HG03196 (cell line): ENCODE data around the gene LIPC.

Experiments
- ATAC-seq: cut with Tn5 transposase; IDR thresholded peaks from one replicate; pipeline ENCODE4 v1.9.1; 2021; ENCODE audit not compliant: unreplicated experiment

LIPC gene

GRCh38 chr15:58431221-58432149 is at the start of gene LIPC:
LIPC (plus strand) TSS chr15:58431991; CDS start chr15:58432033, 42 bp downstream.
- no peak for ATAC-seq

GRCh38 chr15:58383876-58384275 is 47.9 kb upstream of the LIPC start:
- no peak for ATAC-seq

- no peak for ATAC-seq
Measured at GRCh38 chr15:58384667-58385066, 47.1 kb upstream of the LIPC start.

GRCh38 chr15:58386081-58386480 is 45.7 kb upstream of the LIPC start:
- no peak for ATAC-seq

DNA sequence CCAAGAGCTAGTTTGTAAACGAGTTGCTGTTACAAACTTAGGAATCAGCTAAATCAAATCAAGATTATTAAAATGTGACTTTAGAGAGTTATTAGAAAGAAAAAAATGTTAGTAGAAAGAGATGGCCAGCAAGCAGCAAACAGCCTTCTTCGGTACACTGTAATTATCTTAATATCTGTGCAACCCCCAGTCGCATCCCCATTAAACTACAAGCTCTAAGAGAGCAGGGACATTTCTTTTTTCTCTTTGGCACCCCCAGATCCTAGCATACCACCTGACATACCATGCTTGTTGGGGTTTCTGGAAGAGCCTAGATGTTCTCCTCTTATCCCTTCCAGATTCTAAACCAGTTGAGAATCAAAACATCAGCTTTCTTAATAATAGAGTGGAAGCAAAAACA is 45.1 kb upstream of the LIPC start:
- no peak for ATAC-seq

- no peak for ATAC-seq
Measured at GRCh38 chr15:58387130-58387529, 44.7 kb upstream of the LIPC start.

DNA sequence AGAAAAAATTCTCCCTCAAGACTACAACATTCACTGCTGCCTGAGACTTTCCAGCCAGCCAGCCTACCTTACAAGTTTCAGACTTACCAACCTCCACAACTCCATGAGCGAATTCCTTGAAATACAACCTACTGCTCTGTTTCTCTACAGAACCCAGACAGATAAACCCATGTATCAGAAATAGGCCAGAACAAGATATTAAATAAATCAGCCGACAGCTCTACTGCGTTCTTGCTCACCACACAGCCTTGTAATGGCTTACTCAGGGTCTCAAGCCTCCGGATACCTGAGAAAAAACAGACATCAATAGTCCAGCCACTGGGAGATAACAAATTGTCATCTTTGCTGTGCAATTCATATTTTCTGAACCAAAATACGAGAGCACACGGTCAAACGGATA is 43.6 kb upstream of the LIPC start:
- no peak for ATAC-seq

DNA sequence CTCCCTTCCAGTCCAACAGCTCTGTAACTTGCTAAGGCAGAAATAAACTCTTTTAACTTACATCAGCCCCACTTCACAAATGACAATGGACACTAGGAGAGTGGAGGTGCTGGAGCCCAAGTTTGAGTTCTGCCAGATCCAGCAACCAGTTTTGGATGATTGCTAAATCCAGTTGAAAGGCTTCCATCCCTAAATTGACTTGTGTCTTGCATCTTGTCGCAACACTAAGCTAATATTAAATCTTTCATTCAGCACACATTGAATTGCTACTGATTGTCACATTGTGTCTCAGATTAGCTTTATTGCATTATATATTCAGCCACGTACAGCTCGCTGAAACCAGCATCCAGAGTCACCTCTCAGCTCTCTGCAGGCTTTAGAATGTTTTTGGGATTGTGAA is 41.7 kb upstream of the LIPC start:
- no peak for ATAC-seq

DNA sequence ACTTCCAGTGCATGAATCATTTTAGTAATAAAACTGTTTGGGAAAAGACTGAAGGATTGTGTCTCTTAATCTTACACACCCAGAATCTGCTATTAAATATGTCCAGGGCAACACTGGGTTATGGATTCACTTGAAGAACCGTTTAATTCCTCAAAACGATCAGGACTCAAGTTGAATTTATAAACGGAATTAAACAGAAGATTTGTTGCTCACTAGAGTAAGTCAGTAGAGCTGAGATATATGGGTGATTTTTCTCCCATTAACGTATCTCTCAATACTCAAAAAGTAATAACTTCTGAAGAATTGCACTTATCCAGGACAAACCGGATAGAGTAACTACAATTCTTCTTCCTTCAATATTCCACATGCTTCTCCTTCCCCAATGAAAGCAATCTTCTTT is 41.1 kb upstream of the LIPC start:
- ATAC-seq, result no peak

DNA sequence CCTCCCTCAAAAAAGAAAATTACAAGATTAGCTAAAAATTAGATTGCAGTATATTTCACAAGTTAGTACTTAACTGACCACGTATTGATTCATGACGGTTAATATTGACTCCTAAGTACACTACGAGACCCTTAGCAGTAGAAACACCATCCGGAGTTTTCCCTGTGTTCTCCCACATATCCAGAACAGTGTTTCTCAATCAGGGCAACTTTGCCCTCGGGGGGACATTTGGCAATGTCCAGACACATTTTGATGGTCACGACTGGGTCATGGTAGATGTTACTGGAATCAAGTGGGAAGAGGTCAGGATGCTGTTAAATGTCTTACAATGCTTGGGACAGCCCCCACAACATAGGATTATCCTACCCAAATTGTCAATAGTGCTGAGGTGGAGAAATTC is 40.7 kb upstream of the LIPC start:
- no peak for ATAC-seq

DNA sequence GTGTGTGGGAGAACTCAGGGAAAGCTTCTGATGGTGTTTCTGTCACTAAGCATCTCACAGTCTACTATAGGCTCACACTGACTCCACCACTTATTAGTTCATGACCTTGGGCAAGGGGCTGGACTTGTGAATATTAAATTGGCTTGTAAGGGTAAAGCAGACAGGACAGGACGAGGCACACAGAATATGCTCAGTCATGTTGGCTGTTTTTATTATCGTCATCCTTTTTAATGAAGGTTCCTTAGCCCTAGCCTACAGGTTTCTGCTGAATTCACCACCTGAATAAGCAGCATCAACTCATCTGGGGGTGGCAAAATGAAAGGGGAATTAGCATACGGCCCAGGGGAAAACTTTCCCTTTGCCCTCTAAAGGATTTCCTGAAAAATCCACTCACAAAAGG is 39.6 kb upstream of the LIPC start:
- ATAC-seq, result no peak

DNA sequence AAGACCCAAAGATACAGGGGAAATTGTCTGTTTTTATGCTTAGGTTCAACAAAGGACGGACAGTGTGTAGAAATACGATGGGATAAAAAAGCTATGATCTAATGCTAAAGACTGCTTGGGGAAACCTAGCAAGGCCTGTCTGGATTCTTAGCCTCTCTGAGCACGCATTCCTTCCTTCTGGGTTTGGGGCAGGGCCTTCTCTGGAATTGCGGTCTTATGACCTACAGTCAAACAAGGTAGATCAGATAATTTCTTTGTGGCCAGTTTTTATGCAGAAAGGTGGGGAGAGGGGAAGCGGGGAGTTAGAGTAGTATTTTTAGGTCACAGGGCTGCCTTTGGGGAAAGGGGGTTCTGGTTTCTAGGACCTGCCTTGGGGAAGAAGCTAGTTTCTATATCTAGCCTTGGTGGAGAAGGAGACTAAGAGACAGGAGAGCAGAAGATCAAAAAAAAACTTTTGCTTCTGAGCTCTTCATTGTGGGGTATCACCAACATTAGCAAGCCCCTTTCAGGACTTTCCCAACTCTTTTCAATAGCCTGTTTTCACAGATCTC is 39.1 kb upstream of the LIPC start:
- ATAC-seq, result no peak

DNA sequence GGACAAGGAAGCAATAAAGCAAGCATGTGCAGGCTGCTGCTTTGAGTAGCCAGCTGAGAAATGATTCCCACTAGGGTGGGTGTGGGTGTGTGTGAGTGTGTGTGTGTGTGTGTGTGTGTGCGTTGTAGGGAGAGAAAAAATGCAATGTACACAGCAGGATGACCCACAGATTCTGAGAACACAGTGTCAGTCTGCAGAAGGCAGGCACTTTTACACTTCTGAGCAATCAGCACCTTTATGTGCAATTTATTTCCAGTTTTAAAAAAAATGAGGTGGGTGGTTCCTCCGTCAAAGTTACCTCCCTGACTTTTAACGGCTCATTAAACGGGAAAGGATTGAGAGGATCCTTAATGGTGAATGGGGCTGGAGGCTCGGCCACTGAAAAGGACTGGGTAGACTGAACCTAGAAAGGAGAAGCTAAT is 38.5 kb upstream of the LIPC start:
- ATAC-seq, result no peak

DNA sequence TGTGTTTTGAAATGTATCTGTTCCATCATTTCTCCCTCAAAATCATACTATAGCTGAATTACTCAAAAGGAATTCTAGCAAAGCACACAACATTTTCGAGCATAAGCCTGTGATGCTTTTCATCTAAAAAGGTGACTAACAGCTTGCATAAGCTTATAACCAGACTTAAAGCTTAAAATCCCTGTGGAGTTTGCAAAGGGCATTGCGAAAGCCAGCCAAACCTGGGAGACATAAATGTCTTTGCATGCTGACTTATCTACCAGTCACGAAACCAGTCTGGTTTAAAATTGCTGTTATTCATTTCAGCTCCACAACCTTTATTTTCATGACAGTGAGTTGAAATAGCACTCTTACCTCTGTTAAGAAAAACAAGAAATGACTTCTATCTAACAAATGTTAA is 35.6 kb upstream of the LIPC start:
- ATAC-seq, result no peak

DNA sequence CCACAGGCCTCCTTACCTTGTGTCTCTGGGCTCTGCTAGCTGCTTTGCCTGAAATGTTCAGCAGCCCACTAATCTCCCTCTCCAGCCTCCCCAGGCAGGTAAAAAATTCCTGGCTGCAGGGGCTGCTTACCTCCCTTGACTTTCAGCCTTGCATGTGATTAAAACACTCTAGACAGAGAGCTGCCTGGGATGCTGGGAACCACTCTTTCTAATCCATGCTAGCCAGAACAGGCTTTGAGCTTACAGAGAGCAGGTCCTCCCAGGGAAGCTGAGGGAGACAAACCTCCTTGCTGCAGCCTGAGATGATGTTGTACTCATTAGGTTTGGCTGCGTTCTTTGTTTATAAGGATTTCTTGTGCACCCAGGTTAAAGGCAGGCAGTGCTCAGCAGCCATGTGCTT is 33.7 kb upstream of the LIPC start:
- ATAC-seq, result no peak

DNA sequence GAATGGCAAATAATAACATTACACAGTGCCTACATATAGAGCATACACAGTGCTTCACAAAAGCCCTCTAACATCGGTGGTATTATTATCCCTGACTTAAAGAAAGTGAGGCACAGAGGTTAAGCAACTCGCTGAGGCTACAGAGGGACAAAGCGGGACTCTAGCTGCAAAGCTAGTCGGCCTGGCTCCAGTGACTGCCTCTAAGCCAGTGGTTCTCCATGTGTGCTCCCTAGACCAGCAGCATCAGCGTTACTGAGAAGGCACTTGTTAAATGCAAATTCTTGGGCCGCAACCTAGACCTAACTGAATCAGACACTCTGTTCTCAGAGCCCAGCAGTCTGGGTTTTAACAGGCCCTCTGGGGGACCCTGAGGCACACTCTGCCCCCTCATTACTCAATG is 33.1 kb upstream of the LIPC start:
- no peak for ATAC-seq

DNA sequence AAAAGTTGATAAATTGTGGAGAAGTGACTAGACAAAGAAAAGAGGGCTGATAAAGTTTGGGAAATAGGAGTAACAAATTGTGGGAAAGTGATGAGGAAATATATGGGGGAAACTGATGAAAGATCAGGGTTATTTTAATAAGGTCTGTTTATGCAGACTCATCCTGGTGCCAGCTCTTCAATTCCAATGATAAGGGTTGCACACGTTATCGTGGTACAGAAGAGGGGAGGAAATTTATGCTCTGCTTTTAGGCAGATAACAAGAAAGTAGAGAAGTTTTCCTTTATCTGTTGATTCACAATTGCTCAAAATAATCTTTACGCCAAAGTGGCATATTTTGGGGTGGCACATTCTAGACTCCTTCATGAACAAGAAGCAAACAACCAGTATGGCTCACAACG is 32.1 kb upstream of the LIPC start:
- ATAC-seq, result no peak

DNA sequence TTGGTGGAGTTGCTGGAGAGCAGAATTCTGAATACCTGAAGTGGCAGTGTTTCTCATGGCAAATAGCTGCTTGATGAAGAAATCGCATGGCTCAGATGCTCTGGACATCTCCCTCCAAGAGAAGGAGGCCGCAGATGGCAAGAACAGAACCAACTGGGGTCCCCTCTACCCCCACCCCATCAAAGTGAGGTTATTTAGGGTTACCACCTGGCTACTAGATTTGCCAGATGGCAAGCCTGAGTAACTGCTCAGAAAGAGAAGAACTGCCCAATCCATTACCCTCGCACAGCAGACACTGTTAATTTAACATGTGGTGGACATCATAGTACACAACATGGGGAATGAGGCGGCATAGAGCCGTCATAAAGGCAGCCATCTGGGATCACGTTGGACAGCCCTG is 30.5 kb upstream of the LIPC start:
- no peak for ATAC-seq

- no peak for ATAC-seq
Measured at GRCh38 chr15:58401991-58402649, 29.7 kb upstream of the LIPC start.

DNA sequence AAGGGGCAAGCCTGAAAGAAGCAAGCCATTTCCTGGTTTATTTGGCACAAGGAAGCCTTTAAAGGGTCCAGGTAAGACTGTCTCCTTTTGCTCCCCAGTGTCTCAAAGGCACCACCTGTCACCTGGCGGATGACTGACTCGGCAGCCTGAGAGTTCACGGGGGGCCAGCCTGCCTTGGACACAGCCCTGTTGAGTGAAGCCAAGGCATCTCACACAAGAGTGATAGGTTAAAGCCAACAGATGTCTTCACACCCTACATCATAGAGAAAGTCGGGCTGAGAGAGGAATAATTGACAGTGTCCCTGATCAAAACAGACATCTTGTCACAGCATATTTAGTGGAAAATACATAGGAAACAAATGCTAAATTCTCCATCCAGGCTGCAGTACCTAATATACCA is 28.2 kb upstream of the LIPC start:
- ATAC-seq, result no peak

DNA sequence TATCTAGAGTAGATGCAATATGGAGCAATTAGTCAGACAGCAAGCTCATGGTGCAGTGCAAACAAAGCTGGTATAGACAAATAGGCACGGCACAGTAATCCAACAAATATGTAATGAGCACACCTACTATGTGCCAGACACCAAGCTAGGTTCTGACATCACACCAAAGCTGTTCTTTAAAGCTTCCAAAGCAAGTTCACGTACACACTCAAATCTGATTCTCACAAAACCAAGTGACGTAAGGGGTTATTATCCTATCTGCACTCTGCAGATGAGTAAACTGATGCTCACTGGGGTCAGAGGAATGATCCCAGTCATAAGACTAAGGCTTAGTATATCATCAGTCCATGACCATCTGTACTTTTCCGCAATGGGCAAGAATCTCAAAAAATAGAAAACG is 27.8 kb upstream of the LIPC start:
- ATAC-seq, result no peak

DNA sequence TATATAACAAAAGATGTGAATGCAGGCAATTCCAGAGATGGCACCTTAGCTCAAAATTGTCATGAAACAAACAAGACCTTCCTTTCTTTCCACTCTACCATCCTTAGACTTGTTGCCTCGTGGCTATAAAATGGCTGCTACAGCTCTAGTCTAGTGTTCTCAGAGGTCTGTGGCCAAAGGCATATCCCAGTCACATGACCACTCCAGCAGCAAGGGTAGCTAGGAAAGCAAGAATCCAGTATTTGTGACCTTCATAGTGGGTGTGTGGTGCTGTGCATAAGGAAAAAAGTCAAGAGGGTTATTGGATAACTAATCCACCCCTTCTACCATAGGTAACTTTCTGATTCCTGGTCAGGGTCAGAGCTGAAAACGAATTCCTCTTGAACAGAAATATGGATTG is 27.1 kb upstream of the LIPC start:
- ATAC-seq, result no peak
